Chondrocyte (in vitro differentiated cells): ENCODE results near the gene AGFG2. TPM values are rescaled to one million over a fixed set of nuclear protein-coding genes. Genes with fewer than 3 reads are reported as not detected.

Experiments used
- DNase-seq: peaks from one replicate; pipeline ENCODE4 v3.0.0; 2021; ENCODE audit warnings: mixed read lengths, low spot score
- H3K27ac Mint-ChIP-seq: one replicate; pipeline ENCODE4 v1.8.0; 2021; ENCODE audit warnings: mild to moderate bottlenecking, moderate library complexity, mixed read lengths; ENCODE audit not compliant: unreplicated experiment
- H3K27me3 Mint-ChIP-seq: 2 replicates; pipeline ENCODE4 v1.8.0; 2021; ENCODE audit warnings: low read depth, mixed read lengths
- H3K36me3 Mint-ChIP-seq: 2 replicates; pipeline ENCODE4 v1.8.0; 2021; ENCODE audit warnings: low read depth, mixed read lengths
- H3K4me1 Mint-ChIP-seq: 2 replicates; pipeline ENCODE4 v1.8.0; 2021; ENCODE audit warnings: low read depth, mild to moderate bottlenecking, mixed read lengths
- H3K4me3 Mint-ChIP-seq: one replicate; pipeline ENCODE4 v1.8.0; 2021; ENCODE audit warnings: mild to moderate bottlenecking, moderate library complexity, mixed read lengths; ENCODE audit not compliant: unreplicated experiment
- H3K9me3 Mint-ChIP-seq: 2 replicates; pipeline ENCODE4 v1.8.0; 2021; ENCODE audit warnings: low read depth, mixed read lengths
- CTCF ChIP-seq: fragments of 200-600 bp; sonication (generic); IDR thresholded peaks from 2 replicates; pipeline ENCODE4 v1.5.0; 2021; ENCODE audit warnings: antibody characterized with exemption, mild to moderate bottlenecking, moderate library complexity
- total RNA-seq: library from RNA; stranded (reverse); gene quantifications from 3 replicates; pipeline ENCODE4 v1.2.1, GENCODE V29; 2021

The AGFG2 gene
- total RNA-seq, 1 donor from 2014 or later: 8.2 TPM

- no peak overlapping the region for H3K4me3 Mint-ChIP-seq
- no peak for TF ChIP-seq CTCF
- no peak overlapping the region for H3K27ac Mint-ChIP-seq
- H3K4me1 Mint-ChIP-seq: peaks cover 3% of the 10 kb centered on the region
- H3K9me3 Mint-ChIP-seq: no peaks in the 10 kb centered on the region
- no peaks in the 10 kb centered on the region for H3K27me3 Mint-ChIP-seq
- H3K36me3 Mint-ChIP-seq: peaks cover 9% of the 10 kb centered on the region
- no peak for DNase-seq
Observed at GRCh38 chr7:100572949-100573675, 34.1 kb downstream of the AGFG2 start.

GRCh38 chr7:100573691-100574361 lies 34.8 kb downstream of the AGFG2 start, which contains the start of gene SAP25:
Gene SAP25, minus strand, starts transcription at chr7:100573900. Its CDS starts 158 bp downstream, at chr7:100573742.
- Mint-ChIP-seq H3K27ac (no peak within 1 kb of the TSS), H3K4me1 (peaks cover 3% of the 10 kb centered on the region), H3K4me3 (no peak within 1 kb of the TSS), H3K9me3 (no peaks in the 10 kb centered on the region), H3K36me3 (peaks cover 10% of the 10 kb centered on the region), H3K27me3 (no peaks in the 10 kb centered on the region)
- TF ChIP-seq CTCF: no peak
- DNase-seq: no peak

- H3K9me3 Mint-ChIP-seq: no peaks in the 10 kb centered on the region
- no peak overlapping the region for H3K27ac Mint-ChIP-seq
- H3K36me3 Mint-ChIP-seq: peaks cover 12% of the 10 kb centered on the region
- no peak overlapping the region for H3K4me3 Mint-ChIP-seq
- no peak for TF ChIP-seq CTCF
- no peaks in the 10 kb centered on the region for H3K27me3 Mint-ChIP-seq
- H3K4me1 Mint-ChIP-seq: no peaks in the 10 kb centered on the region
- DNase-seq: no peak
Observed at GRCh38 chr7:100574362-100575205, 35.6 kb downstream of the AGFG2 start.

- Mint-ChIP-seq H3K36me3 (peaks cover 12% of the 10 kb centered on the region), H3K27ac (no peak overlapping the region), H3K9me3 (no peaks in the 10 kb centered on the region), H3K4me3 (no peak overlapping the region), H3K27me3 (no peaks in the 10 kb centered on the region), H3K4me1 (no peaks in the 10 kb centered on the region)
- no peak for DNase-seq
- no peak for TF ChIP-seq CTCF
Observed at GRCh38 chr7:100575206-100575631, 36.2 kb downstream of the AGFG2 start.

- no peak for TF ChIP-seq CTCF
- no peaks in the 10 kb centered on the region for H3K4me1 Mint-ChIP-seq
- H3K27ac Mint-ChIP-seq: no peak overlapping the region
- no peaks in the 10 kb centered on the region for H3K9me3 Mint-ChIP-seq
- no peak for DNase-seq
- H3K36me3 Mint-ChIP-seq: peaks cover 12% of the 10 kb centered on the region
- no peaks in the 10 kb centered on the region for H3K27me3 Mint-ChIP-seq
- no peak overlapping the region for H3K4me3 Mint-ChIP-seq
Observed at GRCh38 chr7:100575746-100576383, 36.9 kb downstream of the AGFG2 start.
